ENCODE measurements around the gene TNNI3K.

Gene TNNI3K

DNA sequence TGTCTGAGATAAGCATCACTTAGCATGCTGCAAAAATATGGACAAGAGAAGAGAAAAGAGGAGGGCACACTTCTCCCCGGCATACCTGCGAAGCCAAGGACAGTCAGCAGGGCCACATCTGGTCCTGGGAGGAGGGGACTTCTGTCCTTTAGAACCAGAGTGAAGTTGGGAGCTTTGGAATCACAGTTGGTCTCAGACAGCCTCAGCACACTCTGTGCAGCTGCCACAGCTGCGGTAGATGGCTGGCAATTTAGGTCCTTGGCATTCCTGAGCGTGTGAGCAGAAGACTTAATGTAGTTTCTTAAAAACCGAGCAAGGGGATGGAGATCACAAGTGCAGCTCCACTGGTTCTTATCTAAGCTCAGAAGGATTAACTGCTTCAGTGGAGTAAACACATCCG, 244.9 kb downstream of the TNNI3K start:
- Histone ChIP-seq H2AFZ (ENCODE audit: low read length) (no peak overlapping the region), H3K4me1 (ENCODE audit: insufficient read depth, low read length, severe bottlenecking) (no peaks in the 10 kb centered on the region), H3K36me3 (ENCODE audit: insufficient read depth, low read length) (no peaks in the 10 kb centered on the region), H3K9ac (ENCODE audit: low read length) (no peak overlapping the region), H3K4me3 (ENCODE audit: low read depth, low read length, poor library complexity, severe bottlenecking) (no peak overlapping the region), H3K27ac (ENCODE audit: low read depth, low read length, poor library complexity, severe bottlenecking) (no peak overlapping the region), H3K9me2 (ENCODE audit: low read depth, low read length) (no peaks in the 10 kb centered on the region), H4K20me1 (ENCODE audit: insufficient read depth, low read length) (no peaks in the 10 kb centered on the region), H3K9me3 (ENCODE audit: low read length) (no peaks in the 10 kb centered on the region), H3K27me3 (ENCODE audit: insufficient read depth, low read length) (no peaks in the 10 kb centered on the region), H3K4me2 (ENCODE audit: low read length) (no peak overlapping the region), H3K79me2 (ENCODE audit: insufficient read depth, low read length) (no peaks in the 10 kb centered on the region), H3F3A (ENCODE audit: insufficient read depth, low read length) (no peaks in the 10 kb centered on the region)
- TF ChIP-seq, protein P1, sequence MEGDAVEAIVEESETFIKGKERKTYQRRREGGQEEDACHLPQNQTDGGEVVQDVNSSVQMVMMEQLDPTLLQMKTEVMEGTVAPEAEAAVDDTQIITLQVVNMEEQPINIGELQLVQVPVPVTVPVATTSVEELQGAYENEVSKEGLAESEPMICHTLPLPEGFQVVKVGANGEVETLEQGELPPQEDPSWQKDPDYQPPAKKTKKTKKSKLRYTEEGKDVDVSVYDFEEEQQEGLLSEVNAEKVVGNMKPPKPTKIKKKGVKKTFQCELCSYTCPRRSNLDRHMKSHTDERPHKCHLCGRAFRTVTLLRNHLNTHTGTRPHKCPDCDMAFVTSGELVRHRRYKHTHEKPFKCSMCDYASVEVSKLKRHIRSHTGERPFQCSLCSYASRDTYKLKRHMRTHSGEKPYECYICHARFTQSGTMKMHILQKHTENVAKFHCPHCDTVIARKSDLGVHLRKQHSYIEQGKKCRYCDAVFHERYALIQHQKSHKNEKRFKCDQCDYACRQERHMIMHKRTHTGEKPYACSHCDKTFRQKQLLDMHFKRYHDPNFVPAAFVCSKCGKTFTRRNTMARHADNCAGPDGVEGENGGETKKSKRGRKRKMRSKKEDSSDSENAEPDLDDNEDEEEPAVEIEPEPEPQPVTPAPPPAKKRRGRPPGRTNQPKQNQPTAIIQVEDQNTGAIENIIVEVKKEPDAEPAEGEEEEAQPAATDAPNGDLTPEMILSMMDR (IDR thresholded peaks at IDR 0.05; ENCODE audit: low read length) = no peak
- TF ChIP-seq EZH2 (IDR thresholded peaks at IDR 0.05; ENCODE audit: borderline replicate concordance, low read length) = no peak

DNA sequence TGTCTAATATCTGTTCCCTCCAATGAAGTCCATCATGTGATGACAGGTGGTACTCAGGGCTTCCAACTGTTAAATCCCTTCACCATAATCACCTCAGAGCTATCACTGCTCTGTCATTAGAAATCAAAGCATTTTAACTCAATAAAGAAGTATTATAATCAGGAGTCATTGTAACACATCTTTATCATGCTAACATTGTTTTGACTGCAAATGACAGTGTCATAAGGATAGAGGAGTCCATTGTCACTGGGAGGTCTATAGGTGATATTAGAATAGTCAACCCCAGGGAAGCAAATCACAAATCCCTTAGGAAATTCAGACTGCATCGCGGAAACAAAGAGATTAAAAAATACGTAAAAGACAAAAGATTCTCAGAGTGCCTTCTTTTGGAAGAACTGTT, 246.4 kb downstream of the TNNI3K start:
- no peak overlapping the region for H3K4me3 ChIP-seq (ENCODE audit: low read depth, low read length, poor library complexity, severe bottlenecking)
- H3K9me2 ChIP-seq (ENCODE audit: low read depth, low read length) = no peaks in the 10 kb centered on the region
- H4K20me1 ChIP-seq (ENCODE audit: insufficient read depth, low read length) = no peaks in the 10 kb centered on the region
- no peak overlapping the region for H2AFZ ChIP-seq (ENCODE audit: low read length)
- no peak overlapping the region for H3K4me2 ChIP-seq (ENCODE audit: low read length)
- H3F3A ChIP-seq (ENCODE audit: insufficient read depth, low read length) = no peaks in the 10 kb centered on the region
- H3K9me3 ChIP-seq (ENCODE audit: low read length) = no peaks in the 10 kb centered on the region
- H3K9ac ChIP-seq (ENCODE audit: low read length) = no peak overlapping the region
- no peaks in the 10 kb centered on the region for H3K79me2 ChIP-seq (ENCODE audit: insufficient read depth, low read length)
- H3K27ac ChIP-seq (ENCODE audit: low read depth, low read length, poor library complexity, severe bottlenecking) = no peak overlapping the region
- no peaks in the 10 kb centered on the region for H3K4me1 ChIP-seq (ENCODE audit: insufficient read depth, low read length, severe bottlenecking)
- no peaks in the 10 kb centered on the region for H3K36me3 ChIP-seq (ENCODE audit: insufficient read depth, low read length)
- TF ChIP-seq, protein P1 (IDR thresholded peaks at IDR 0.05; ENCODE audit: low read length) = no peak
- TF ChIP-seq EZH2 (IDR thresholded peaks at IDR 0.05; ENCODE audit: borderline replicate concordance, low read length) = no peak
- H3K27me3 ChIP-seq (ENCODE audit: insufficient read depth, low read length) = no peaks in the 10 kb centered on the region

- H3K27me3 ChIP-seq (ENCODE audit: insufficient read depth, low read length) = no peaks in the 10 kb centered on the region
- H3K27ac ChIP-seq (ENCODE audit: low read depth, low read length, poor library complexity, severe bottlenecking) = no peak overlapping the region
- no peaks in the 10 kb centered on the region for H3F3A ChIP-seq (ENCODE audit: insufficient read depth, low read length)
- H3K9ac ChIP-seq (ENCODE audit: low read length) = no peak overlapping the region
- H3K9me2 ChIP-seq (ENCODE audit: low read depth, low read length) = no peaks in the 10 kb centered on the region
- no peaks in the 10 kb centered on the region for H3K36me3 ChIP-seq (ENCODE audit: insufficient read depth, low read length)
- no peak overlapping the region for H2AFZ ChIP-seq (ENCODE audit: low read length)
- H3K4me3 ChIP-seq (ENCODE audit: low read depth, low read length, poor library complexity, severe bottlenecking) = no peak overlapping the region
- H3K79me2 ChIP-seq (ENCODE audit: insufficient read depth, low read length) = no peaks in the 10 kb centered on the region
- no peaks in the 10 kb centered on the region for H3K9me3 ChIP-seq (ENCODE audit: low read length)
- no peak overlapping the region for H3K4me2 ChIP-seq (ENCODE audit: low read length)
- no peak for TF ChIP-seq EZH2 (IDR thresholded peaks at IDR 0.05; ENCODE audit: borderline replicate concordance, low read length)
- TF ChIP-seq, protein P1 (IDR thresholded peaks at IDR 0.05; ENCODE audit: low read length) = no peak
- no peaks in the 10 kb centered on the region for H3K4me1 ChIP-seq (ENCODE audit: insufficient read depth, low read length, severe bottlenecking)
- H4K20me1 ChIP-seq (ENCODE audit: insufficient read depth, low read length) = no peaks in the 10 kb centered on the region
These were observed 250.4 kb downstream of the TNNI3K start for GRCh38 chr1:74485622-74486021.

All from OCI-LY1 (cell line).